ENCODE results near the gene TOM1L2.
A peak's percentile ranks its signal among the peaks of the same experiment; 100 is the strongest.

The TOM1L2 gene

GRCh38 chr17:18014006-18014405 lies 41.8 kb upstream of the TOM1L2 start:
- Histone ChIP-seq H3K4me2 (no peak overlapping the region), H3K4me1 (peaks cover 27 to 46% (median 43%) of the 10 kb centered on the region in 10 experiments), H3K27ac (no peak overlapping the region), H3K36me3 (peaks cover 3 to 55% (median 26%) of the 10 kb centered on the region in 11 experiments; a peak in 18 of 22 replicates), H3K9ac (no peak overlapping the region), H3K4me3 (no peak overlapping the region), H4K20me1 (peaks cover 0 to 19% (median 7%) of the 10 kb centered on the region in 11 experiments; a peak in 11 of 22 replicates), H3K27me3 (no peaks in the 10 kb centered on the region), H3K9me3 (replicated peaks in 1 of 11) (peaks cover 0 to 7% (median 0%) of the 10 kb centered on the region in 11 experiments; a peak in 7 of 22 replicates)
- no peak for TF ChIP-seq Cebpa-rat (IDR thresholded peaks at IDR 0.05)

- H3K36me3 ChIP-seq: peaks cover 7 to 79% (median 42%) of the 10 kb centered on the region in 11 experiments; a peak in 18 of 22 replicates
- H3K27me3 ChIP-seq: no peaks in the 10 kb centered on the region
- H3K9me3 ChIP-seq (replicated peaks in 1 of 11): peaks cover 0 to 7% (median 0%) of the 10 kb centered on the region in 11 experiments; a peak in 7 of 22 replicates
- H3K4me3 ChIP-seq: no peak overlapping the region
- no peak overlapping the region for H3K9ac ChIP-seq
- TF ChIP-seq Cebpa-rat (IDR thresholded peaks at IDR 0.05): no peak
- H3K4me2 ChIP-seq: no peak overlapping the region
- peaks cover under 1 to 26% (median 16%) of the 10 kb centered on the region in 10 experiments; a peak in 18 of 20 replicates for H3K4me1 ChIP-seq
- H4K20me1 ChIP-seq: peaks cover 0 to 7% (median 0%) of the 10 kb centered on the region in 11 experiments; a peak in 5 of 22 replicates
- no peak overlapping the region for H3K27ac ChIP-seq
Measured at GRCh38 chr17:18011286-18011685, 39.1 kb upstream of the TOM1L2 start.

- Histone ChIP-seq H3K27ac (no peak overlapping the region), H3K4me3 (no peak overlapping the region), H3K9me3 (replicated peaks in 1 of 11) (peaks cover 0 to 7% (median 0%) of the 10 kb centered on the region in 11 experiments; a peak in 7 of 22 replicates), H4K20me1 (peaks cover 0 to 6% (median 0%) of the 10 kb centered on the region in 11 experiments; a peak in 5 of 22 replicates), H3K27me3 (no peaks in the 10 kb centered on the region), H3K4me1 (peaks cover 0 to 14% (median 1%) of the 10 kb centered on the region in 10 experiments; a peak in 8 of 20 replicates), H3K9ac (no peak overlapping the region), H3K36me3 (peaks cover 7 to 69% (median 42%) of the 10 kb centered on the region in 11 experiments; a peak in 18 of 22 replicates), H3K4me2 (no peak overlapping the region)
- no peak for TF ChIP-seq Cebpa-rat (IDR thresholded peaks at IDR 0.05)
Measured at GRCh38 chr17:18009609-18010420, 37.6 kb upstream of the TOM1L2 start.

- peaks cover 0 to 7% (median 0%) of the 10 kb centered on the region in 11 experiments; a peak in 7 of 22 replicates for H3K9me3 ChIP-seq (replicated peaks in 1 of 11)
- H3K27me3 ChIP-seq: no peaks in the 10 kb centered on the region
- peaks cover 0 to 17% (median 7%) of the 10 kb centered on the region in 10 experiments; a peak in 13 of 20 replicates for H3K4me1 ChIP-seq
- H3K4me3 ChIP-seq: no peak overlapping the region
- H3K4me2 ChIP-seq: no peak overlapping the region
- H4K20me1 ChIP-seq: peaks cover 0 to 9% (median 0%) of the 10 kb centered on the region in 11 experiments; a peak in 5 of 22 replicates
- peaks cover 7 to 59% (median 42%) of the 10 kb centered on the region in 11 experiments; a peak in 18 of 22 replicates for H3K36me3 ChIP-seq
- TF ChIP-seq Cebpa-rat (IDR thresholded peaks at IDR 0.05): no peak
- no peak overlapping the region for H3K9ac ChIP-seq
- H3K27ac ChIP-seq: no peak overlapping the region
Measured at GRCh38 chr17:18008496-18009268, 36.5 kb upstream of the TOM1L2 start.

GRCh38 chr17:18006495-18007239 lies 34.5 kb upstream of the TOM1L2 start:
- Histone ChIP-seq H3K4me2 (peak overlapping the region in 4 of 11 experiments; percentile 10 to 49 (median 38); a peak in 3 of 22 replicates), H3K4me3 (no peak overlapping the region), H3K36me3 (peaks cover 6 to 54% (median 42%) of the 10 kb centered on the region in 11 experiments; a peak in 18 of 22 replicates), H3K9ac (no peak overlapping the region; a peak in 1 of 22 replicates), H4K20me1 (peaks cover 0 to 9% (median 0%) of the 10 kb centered on the region in 11 experiments; a peak in 5 of 22 replicates), H3K9me3 (replicated peaks in 1 of 11) (peaks cover 0 to 7% (median 0%) of the 10 kb centered on the region in 11 experiments; a peak in 7 of 22 replicates), H3K27ac (no peak overlapping the region), H3K27me3 (no peaks in the 10 kb centered on the region), H3K4me1 (peaks cover 0 to 36% (median 26%) of the 10 kb centered on the region in 10 experiments; a peak in 16 of 20 replicates)
- no peak for TF ChIP-seq Cebpa-rat (IDR thresholded peaks at IDR 0.05)

- Histone ChIP-seq H3K27me3 (no peaks in the 10 kb centered on the region), H3K27ac (no peak overlapping the region), H3K4me1 (peaks cover 0 to 36% (median 26%) of the 10 kb centered on the region in 10 experiments; a peak in 16 of 20 replicates), H3K9ac (no peak overlapping the region), H4K20me1 (peaks cover 0 to 9% (median 0%) of the 10 kb centered on the region in 11 experiments; a peak in 5 of 22 replicates), H3K4me2 (no peak overlapping the region), H3K36me3 (peaks cover 0 to 42% (median 30%) of the 10 kb centered on the region in 11 experiments; a peak in 17 of 22 replicates), H3K4me3 (no peak overlapping the region), H3K9me3 (replicated peaks in 1 of 11) (peaks cover 0 to 2% (median 0%) of the 10 kb centered on the region in 11 experiments; a peak in 7 of 22 replicates)
- no peak for TF ChIP-seq Cebpa-rat (IDR thresholded peaks at IDR 0.05)
Measured at GRCh38 chr17:18005496-18005895, 33.3 kb upstream of the TOM1L2 start.

GRCh38 chr17:18004884-18005305 lies 32.7 kb upstream of the TOM1L2 start:
- no peaks in the 10 kb centered on the region for H3K9me3 ChIP-seq (replicated peaks in 1 of 11)
- H4K20me1 ChIP-seq: peaks cover 0 to 9% (median 0%) of the 10 kb centered on the region in 11 experiments; a peak in 5 of 22 replicates
- no peak overlapping the region for H3K9ac ChIP-seq
- no peak overlapping the region for H3K27ac ChIP-seq
- H3K27me3 ChIP-seq: no peaks in the 10 kb centered on the region
- no peak overlapping the region for H3K4me2 ChIP-seq
- H3K4me3 ChIP-seq: no peak overlapping the region
- peaks cover 0 to 36% (median 24%) of the 10 kb centered on the region in 11 experiments; a peak in 16 of 22 replicates for H3K36me3 ChIP-seq
- peaks cover 0 to 39% (median 26%) of the 10 kb centered on the region in 10 experiments; a peak in 16 of 20 replicates for H3K4me1 ChIP-seq
- TF ChIP-seq Cebpa-rat (IDR thresholded peaks at IDR 0.05): no peak

- Histone ChIP-seq H3K27ac (no peak overlapping the region), H3K9ac (no peak overlapping the region), H3K9me3 (replicated peaks in 1 of 11) (no peaks in the 10 kb centered on the region), H3K27me3 (no peaks in the 10 kb centered on the region), H4K20me1 (peaks cover 0 to 9% (median 0%) of the 10 kb centered on the region in 11 experiments; a peak in 4 of 22 replicates), H3K4me3 (no peak overlapping the region), H3K4me1 (peaks cover 0 to 44% (median 26%) of the 10 kb centered on the region in 10 experiments; a peak in 16 of 20 replicates), H3K36me3 (peaks cover 0 to 30% (median 21%) of the 10 kb centered on the region in 11 experiments; a peak in 15 of 22 replicates), H3K4me2 (peak overlapping the region in 5 of 11 experiments; percentile 48 to 68 (median 59); a peak in 5 of 22 replicates)
- no peak for TF ChIP-seq Cebpa-rat (IDR thresholded peaks at IDR 0.05)
Measured at GRCh38 chr17:18004345-18004744, 32.1 kb upstream of the TOM1L2 start.

Measured in BLaER1 treated with 17β-estradiol and CSF1 and Interleukin-3, amounts not matched to agents 10 nM and 100 nM (cell line).